ENCODE results near the gene FAM72A. TPM values are rescaled to one million over a fixed set of nuclear protein-coding genes. Genes with fewer than 3 reads are reported as not detected.
A peak's percentile ranks its signal among the peaks of the same experiment; 100 is the strongest.
"Not testable (repeated sequence)": the region's sequence is repeated elsewhere in the genome, so short reads cannot be mapped to it uniquely, and the experiment has no call there.

Gene FAM72A
- total RNA-seq, 1 experiment from 2014 or later, result 23.0 TPM

- H4K20me1 ChIP-seq (ENCODE audit: insufficient read depth); BruUV-seq (replicated peaks); H3K27me3 ChIP-seq (ENCODE audit: insufficient read depth, low read length); H3K9ac ChIP-seq (ENCODE audit: low read length); H3K79me2 ChIP-seq (ENCODE audit: insufficient read depth, low read length); H3K4me2 ChIP-seq (ENCODE audit: low read length); H3K27ac ChIP-seq (ENCODE audit: low read depth, low read length); H3K9me3 ChIP-seq (ENCODE audit: control insufficient read depth in 1 of 2, insufficient read depth in 1 of 2, low read depth in 1 of 2, low read length in 2 of 2); ATAC-seq; DNase-seq (ENCODE audit: low read depth, low spot score); H3K4me1 ChIP-seq (ENCODE audit: control insufficient read depth in 1 of 2, insufficient read depth in 2 of 2, low read length in 2 of 2); H3K4me3 ChIP-seq (replicated peaks in 1 of 2; ENCODE audit: low read depth in 1 of 2, low read length in 2 of 2); H2AFZ ChIP-seq (ENCODE audit: low read depth, low read length, poor library complexity, severe bottlenecking); H3K36me3 ChIP-seq (ENCODE audit: control insufficient read depth in 1 of 2, insufficient read depth in 2 of 2, low read length in 2 of 2); POLR2A ChIA-PET; intact Hi-C loops (cut with micrococcal nuclease); RAD21 ChIA-PET (ENCODE audit: low non-redundant PET in 1 of 2, low total read pairs in 2 of 2, uncharacterized antibody in 2 of 2, unreplicated experiment in 2 of 2); CTCF ChIA-PET; H3K9me2 ChIP-seq (ENCODE audit: insufficient read depth): not testable (repeated sequence)
These were observed 2.9 kb upstream of the FAM72A start for GRCh38 chr1:206205569-206205968.

DNA sequence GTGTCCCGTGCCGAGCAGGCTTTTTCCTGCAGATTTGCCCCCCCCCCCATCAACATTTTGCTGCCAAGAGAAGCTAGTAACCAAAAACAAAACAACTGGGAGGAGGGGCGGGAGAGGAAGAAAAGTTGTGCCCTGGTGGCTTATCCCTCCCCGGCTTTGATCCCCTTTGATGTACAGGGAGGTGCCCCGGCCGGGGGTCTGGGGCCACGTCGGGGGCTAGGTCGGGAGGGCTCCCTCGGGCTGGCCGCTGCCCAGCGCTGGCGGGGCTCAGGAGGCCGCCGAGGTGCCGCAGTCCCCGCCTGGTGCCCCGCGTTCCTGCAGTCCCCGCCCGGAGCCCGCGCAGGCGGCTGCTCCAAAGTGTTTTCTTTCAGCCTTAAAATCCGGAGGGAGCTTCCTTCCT is 2.2 kb upstream of the FAM72A start:
- BruUV-seq (replicated peaks); intact Hi-C loops (cut with micrococcal nuclease); H3K79me2 ChIP-seq (ENCODE audit: insufficient read depth, low read length); H3K9me3 ChIP-seq (ENCODE audit: control insufficient read depth in 1 of 2, insufficient read depth in 1 of 2, low read depth in 1 of 2, low read length in 2 of 2); POLR2A ChIA-PET; H3K27ac ChIP-seq (ENCODE audit: low read depth, low read length); H2AFZ ChIP-seq (ENCODE audit: low read depth, low read length, poor library complexity, severe bottlenecking); H3K36me3 ChIP-seq (ENCODE audit: control insufficient read depth in 1 of 2, insufficient read depth in 2 of 2, low read length in 2 of 2); CTCF ChIA-PET; RAD21 ChIA-PET (ENCODE audit: low non-redundant PET in 1 of 2, low total read pairs in 2 of 2, uncharacterized antibody in 2 of 2, unreplicated experiment in 2 of 2); H4K20me1 ChIP-seq (ENCODE audit: insufficient read depth); ATAC-seq; H3K4me1 ChIP-seq (ENCODE audit: control insufficient read depth in 1 of 2, insufficient read depth in 2 of 2, low read length in 2 of 2); H3K9me2 ChIP-seq (ENCODE audit: insufficient read depth); DNase-seq (ENCODE audit: low read depth, low spot score); H3K27me3 ChIP-seq (ENCODE audit: insufficient read depth, low read length): not testable (repeated sequence)
- H3K9ac ChIP-seq (ENCODE audit: low read length), result peak overlapping the region; percentile 46; the same call in 1 of the 2 replicates
- H3K4me2 ChIP-seq (ENCODE audit: low read length), result peak overlapping the region; percentile 62
- peak overlapping the region; percentile 32 to 49 for H3K4me3 ChIP-seq (replicated peaks in 1 of 2; ENCODE audit: low read depth in 1 of 2, low read length in 2 of 2)

DNA sequence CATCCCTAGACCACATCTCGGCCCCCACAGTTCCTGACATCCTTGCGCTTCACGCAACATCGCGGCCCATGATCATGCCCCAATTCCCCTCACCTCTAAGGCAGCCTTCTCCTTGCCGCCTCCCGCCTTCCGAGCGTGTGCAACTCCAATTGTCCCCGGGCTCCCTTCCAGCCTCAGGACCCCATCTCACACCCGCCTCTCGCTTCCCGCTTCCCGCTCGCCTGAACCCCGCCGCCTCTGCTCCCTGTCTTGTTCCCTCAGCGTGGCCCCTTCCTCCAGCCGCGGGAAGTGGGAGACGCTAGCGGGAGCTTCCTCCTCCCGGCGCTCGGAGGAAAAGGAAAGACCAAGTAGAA is 1.5 kb upstream of the FAM72A start:
- POLR2A ChIA-PET; DNase-seq (ENCODE audit: low read depth, low spot score); intact Hi-C loops (cut with micrococcal nuclease); H3K79me2 ChIP-seq (ENCODE audit: insufficient read depth, low read length); H3K4me1 ChIP-seq (ENCODE audit: control insufficient read depth in 1 of 2, insufficient read depth in 2 of 2, low read length in 2 of 2); H3K9me2 ChIP-seq (ENCODE audit: insufficient read depth); ATAC-seq; H3K27ac ChIP-seq (ENCODE audit: low read depth, low read length); BruUV-seq (replicated peaks); CTCF ChIA-PET; H2AFZ ChIP-seq (ENCODE audit: low read depth, low read length, poor library complexity, severe bottlenecking); H3K36me3 ChIP-seq (ENCODE audit: control insufficient read depth in 1 of 2, insufficient read depth in 2 of 2, low read length in 2 of 2); H4K20me1 ChIP-seq (ENCODE audit: insufficient read depth); H3K9me3 ChIP-seq (ENCODE audit: control insufficient read depth in 1 of 2, insufficient read depth in 1 of 2, low read depth in 1 of 2, low read length in 2 of 2); H3K27me3 ChIP-seq (ENCODE audit: insufficient read depth, low read length); RAD21 ChIA-PET (ENCODE audit: low non-redundant PET in 1 of 2, low total read pairs in 2 of 2, uncharacterized antibody in 2 of 2, unreplicated experiment in 2 of 2): not testable (repeated sequence)
- H3K4me3 ChIP-seq (replicated peaks in 1 of 2; ENCODE audit: low read depth in 1 of 2, low read length in 2 of 2), result peak overlapping the region; percentile 40 to 43; a peak in 3 of 4 replicates
- 0 out of 2 replicates have a peak overlapping the region, but pooled peaks have one; percentile 30 for H3K4me2 ChIP-seq (ENCODE audit: low read length)
- 0 out of 2 replicates have a peak overlapping the region, but pooled peaks have one; percentile 33 for H3K9ac ChIP-seq (ENCODE audit: low read length)

DNA sequence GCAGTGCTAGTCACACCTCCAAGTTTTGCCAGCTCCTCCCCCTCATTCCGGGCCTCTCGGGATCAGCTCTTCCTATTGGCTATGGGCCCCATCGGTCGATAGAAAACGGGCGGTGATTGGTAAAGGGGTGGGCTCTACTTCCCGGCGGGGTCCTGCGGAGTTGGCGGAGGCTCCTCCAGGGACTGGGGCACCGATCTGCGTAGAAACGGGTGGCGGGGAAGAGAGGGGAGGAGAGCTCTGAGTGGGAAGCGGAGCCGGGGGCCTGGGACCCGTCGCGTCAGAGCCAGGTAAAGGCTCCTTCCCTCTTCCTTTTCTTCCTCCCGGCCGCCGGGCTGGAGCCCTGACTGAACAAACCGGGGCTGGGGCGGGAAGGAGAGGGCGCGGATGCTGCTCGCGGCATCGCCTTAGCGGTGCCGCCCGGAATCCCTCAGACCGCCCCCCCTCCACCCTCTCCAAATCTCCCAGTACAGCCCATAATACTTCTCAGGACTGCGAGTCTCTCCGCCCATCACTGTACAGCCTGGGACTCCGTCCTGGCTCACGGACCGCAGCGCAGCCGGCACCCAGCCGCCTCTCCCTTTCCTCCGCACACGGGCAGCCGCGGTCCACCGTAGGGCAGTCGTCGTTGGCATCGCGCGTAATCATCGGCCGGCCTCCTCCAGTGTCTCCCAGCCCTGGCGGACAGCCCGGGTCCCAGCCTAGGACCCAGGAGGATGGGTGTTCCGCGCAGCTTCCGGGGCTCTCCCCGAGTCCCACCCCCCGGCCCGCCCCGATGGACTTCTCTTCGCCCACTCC is 922 bp upstream of the FAM72A start, which contains the start of gene SRGAP2:
Gene SRGAP2 (plus strand): TSS at position 178 of the 795 bp plus-strand sequence. CDS start 2,430 bp downstream, outside the sequence.
- H2AFZ ChIP-seq (ENCODE audit: low read depth, low read length, poor library complexity, severe bottlenecking); H3K4me1 ChIP-seq (ENCODE audit: control insufficient read depth in 1 of 2, insufficient read depth in 2 of 2, low read length in 2 of 2); H3K36me3 ChIP-seq (ENCODE audit: control insufficient read depth in 1 of 2, insufficient read depth in 2 of 2, low read length in 2 of 2); H3K79me2 ChIP-seq (ENCODE audit: insufficient read depth, low read length); H3K9me2 ChIP-seq (ENCODE audit: insufficient read depth); CTCF ChIA-PET; H3K27me3 ChIP-seq (ENCODE audit: insufficient read depth, low read length); H3K9me3 ChIP-seq (ENCODE audit: control insufficient read depth in 1 of 2, insufficient read depth in 1 of 2, low read depth in 1 of 2, low read length in 2 of 2); RAD21 ChIA-PET (ENCODE audit: low non-redundant PET in 1 of 2, low total read pairs in 2 of 2, uncharacterized antibody in 2 of 2, unreplicated experiment in 2 of 2); POLR2A ChIA-PET; intact Hi-C loops (cut with micrococcal nuclease); H4K20me1 ChIP-seq (ENCODE audit: insufficient read depth): not testable (repeated sequence)
- H3K4me3 ChIP-seq (replicated peaks in 1 of 2; ENCODE audit: low read depth in 1 of 2, low read length in 2 of 2), result peak within 1 kb of the TSS; percentile 45 to 51
- H3K9ac ChIP-seq (ENCODE audit: low read length), result peak within 1 kb of the TSS; percentile 47; the same call in 1 of the 2 replicates
- BruUV-seq (replicated peaks), result TSS peak; percentile 60
- DNase-seq (ENCODE audit: low read depth, low spot score), result peak; percentile 15
- peak within 1 kb of the TSS; percentile 48; the same call in 1 of the 2 replicates for H3K27ac ChIP-seq (ENCODE audit: low read depth, low read length)
- H3K4me2 ChIP-seq (ENCODE audit: low read length), result peak within 1 kb of the TSS; percentile 48
- ATAC-seq, result peak; percentile 75
